AG09309 (cell line): ENCODE results near the gene APOO.

Experiments used
- DNase-seq: peaks from one replicate; pipeline ENCODE4 v3.0.0-alpha.2; 2010; ENCODE audit warnings: low read depth
- H3K4me3 ChIP-seq: 2 replicates; pipeline ENCODE4 v1.5.1; 2011; ENCODE audit warnings: mild to moderate bottlenecking, low read depth, low read length, moderate library complexity; ENCODE audit not compliant: control insufficient read depth
- TF ChIP-seq, protein P1 (sequence below): IDR thresholded peaks from 2 replicates; pipeline ENCODE4 v1.5.1; 2011; ENCODE audit warnings: mild to moderate bottlenecking, low read depth, low read length, inconsistent platforms; ENCODE audit not compliant: insufficient read depth, control insufficient read depth; ENCODE audit errors: missing control alignments

The APOO gene

DNA sequence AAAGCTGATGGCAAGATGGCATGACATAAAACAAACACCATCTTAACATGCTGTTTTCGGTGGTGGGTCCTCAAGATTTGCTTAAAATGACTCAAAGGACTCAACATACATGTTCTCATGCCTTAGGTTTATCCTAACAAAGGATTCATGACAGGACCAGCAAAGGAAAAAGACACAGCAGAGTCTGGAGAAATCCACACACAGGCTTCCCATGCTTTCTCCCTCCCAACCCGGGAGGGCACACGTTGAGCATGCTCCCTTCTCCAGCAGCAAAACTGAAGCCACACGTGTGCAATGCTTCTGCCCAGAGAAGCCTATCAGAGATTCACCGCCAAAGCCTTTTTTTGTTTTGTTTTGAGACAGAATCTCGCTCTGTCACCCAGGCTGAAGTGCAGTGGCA lies 84.9 kb downstream of the APOO start:
- no peak overlapping the region for H3K4me3 ChIP-seq
- no peak for DNase-seq
- TF ChIP-seq, protein P1, sequence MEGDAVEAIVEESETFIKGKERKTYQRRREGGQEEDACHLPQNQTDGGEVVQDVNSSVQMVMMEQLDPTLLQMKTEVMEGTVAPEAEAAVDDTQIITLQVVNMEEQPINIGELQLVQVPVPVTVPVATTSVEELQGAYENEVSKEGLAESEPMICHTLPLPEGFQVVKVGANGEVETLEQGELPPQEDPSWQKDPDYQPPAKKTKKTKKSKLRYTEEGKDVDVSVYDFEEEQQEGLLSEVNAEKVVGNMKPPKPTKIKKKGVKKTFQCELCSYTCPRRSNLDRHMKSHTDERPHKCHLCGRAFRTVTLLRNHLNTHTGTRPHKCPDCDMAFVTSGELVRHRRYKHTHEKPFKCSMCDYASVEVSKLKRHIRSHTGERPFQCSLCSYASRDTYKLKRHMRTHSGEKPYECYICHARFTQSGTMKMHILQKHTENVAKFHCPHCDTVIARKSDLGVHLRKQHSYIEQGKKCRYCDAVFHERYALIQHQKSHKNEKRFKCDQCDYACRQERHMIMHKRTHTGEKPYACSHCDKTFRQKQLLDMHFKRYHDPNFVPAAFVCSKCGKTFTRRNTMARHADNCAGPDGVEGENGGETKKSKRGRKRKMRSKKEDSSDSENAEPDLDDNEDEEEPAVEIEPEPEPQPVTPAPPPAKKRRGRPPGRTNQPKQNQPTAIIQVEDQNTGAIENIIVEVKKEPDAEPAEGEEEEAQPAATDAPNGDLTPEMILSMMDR: no peak

DNA sequence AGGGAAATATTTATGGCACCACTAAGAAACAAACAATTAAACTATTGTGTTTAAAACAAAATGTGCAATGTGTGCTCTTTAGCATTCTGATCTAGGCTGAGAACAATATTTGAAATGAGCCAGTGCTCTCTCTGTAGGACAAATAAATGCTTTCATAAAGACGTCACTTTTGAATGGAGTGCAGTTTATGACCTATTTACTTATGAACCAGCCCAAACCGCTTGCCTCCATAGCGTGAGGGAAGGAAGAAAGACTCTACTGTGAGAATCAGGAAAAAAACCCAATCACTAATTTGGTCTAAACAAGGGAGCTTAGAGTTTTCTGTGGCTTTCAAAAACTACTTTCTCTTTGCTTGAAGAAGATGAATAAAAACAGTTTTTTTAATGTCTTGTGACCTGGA lies 85.3 kb downstream of the APOO start:
- DNase-seq: no peak
- TF ChIP-seq, protein P1: no peak
- no peak overlapping the region for H3K4me3 ChIP-seq

DNA sequence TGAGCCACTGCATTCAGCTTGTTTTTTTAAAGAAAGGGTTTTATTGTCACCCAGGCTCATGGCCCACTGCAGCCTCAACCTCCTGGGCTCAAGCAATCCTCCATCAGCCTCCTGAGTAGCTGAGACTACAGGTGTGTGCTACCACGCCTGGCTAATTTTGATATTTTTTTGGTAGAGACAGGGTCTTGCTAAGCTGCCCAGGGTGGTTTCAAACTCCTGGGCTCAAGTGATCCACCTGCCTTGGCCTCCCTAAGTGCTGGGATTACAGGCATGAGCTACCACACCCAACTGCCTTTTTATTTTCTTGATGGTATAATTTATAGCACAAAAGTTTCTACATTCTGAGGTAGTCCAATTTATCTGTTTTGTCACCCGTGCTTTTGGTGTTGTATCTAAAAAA lies 85.9 kb downstream of the APOO start:
- TF ChIP-seq, protein P1: no peak
- no peak overlapping the region for H3K4me3 ChIP-seq
- no peak for DNase-seq

DNA sequence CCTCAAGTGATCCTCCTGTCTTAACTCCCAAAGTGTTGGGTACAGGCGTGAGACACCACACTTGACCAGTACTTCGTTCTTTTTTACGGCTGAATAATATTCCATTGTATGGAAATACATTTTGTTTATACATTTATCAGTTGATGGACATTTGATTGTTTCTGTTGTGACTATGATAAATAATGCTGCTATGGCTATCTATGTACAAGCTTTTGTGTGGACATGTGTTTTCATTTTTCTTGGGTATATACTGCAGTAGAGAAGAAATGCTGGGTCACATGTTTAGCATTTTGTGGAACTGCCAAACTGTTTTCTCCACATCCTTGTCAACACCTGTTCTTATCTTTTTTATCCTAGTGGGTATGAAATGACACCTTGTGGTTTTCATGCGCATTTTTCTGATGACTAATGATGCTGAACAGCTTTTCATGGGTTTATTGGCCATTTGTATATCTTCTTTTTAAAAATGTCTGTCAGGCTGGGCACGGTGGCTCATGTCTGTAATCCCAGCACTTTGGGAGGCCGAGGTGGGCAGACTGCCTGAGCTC lies 87.4 kb downstream of the APOO start:
- H3K4me3 ChIP-seq: no peak overlapping the region
- TF ChIP-seq, protein P1: no peak
- no peak for DNase-seq

DNA sequence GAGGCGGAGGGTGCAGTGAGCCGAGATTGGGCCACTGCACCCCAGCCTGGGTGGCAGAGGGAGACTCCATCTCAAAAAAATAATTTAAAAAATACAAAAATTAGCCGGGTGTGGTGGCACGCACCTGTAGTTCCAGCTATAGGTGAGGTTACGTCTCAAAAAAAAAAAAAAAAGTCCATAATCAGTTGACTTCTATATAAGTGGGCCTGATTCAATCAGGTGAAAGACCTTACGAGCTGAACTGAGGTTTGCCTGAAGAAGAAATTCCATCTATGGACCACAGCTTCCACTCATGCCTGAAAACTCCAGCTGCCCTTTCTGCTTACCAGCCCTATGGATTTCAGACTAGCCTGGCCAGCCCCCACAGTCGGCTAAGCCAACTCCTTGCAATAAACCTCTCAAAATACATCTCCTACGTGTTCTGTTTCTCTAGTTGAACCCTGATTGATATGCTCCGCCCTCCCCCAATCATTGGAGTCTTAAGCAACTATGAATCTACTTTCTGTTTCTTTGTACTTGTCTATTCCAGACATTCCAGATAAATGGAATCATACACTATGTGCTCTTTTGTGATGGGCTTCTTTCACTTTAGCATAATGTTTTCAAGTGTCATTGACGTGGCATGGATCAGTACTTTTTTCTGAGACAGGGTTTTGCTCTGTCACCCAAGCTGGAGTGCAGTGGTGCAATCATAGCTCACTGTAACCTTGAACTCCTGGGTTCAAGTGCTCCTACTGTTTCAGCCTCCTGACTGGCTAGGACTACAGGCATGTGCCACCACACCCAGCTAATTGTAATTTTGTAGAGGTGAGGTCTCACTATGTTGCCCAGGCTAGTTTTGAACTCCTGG lies 88.1 kb downstream of the APOO start:
- TF ChIP-seq, protein P1: no peak
- H3K4me3 ChIP-seq: no peak overlapping the region
- DNase-seq: no peak

DNA sequence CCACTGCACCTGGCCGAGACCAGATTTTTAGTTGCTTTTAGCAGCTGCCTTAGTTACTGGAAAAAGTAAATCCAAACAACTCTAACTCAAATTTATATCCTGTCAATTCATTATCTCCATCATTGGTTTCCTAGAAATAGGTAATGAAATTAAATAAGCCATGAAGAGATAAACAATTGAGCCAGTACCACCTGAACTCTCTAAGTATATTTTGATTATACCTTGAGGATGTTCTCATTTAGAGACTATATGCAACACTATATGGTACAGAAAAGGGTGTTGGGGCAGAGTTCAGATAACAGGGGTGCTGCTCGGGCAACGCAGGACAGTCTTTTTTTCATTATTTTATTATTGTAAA lies 89.8 kb downstream of the APOO start:
- no peak overlapping the region for H3K4me3 ChIP-seq
- DNase-seq: no peak
- TF ChIP-seq, protein P1: no peak
